HG03460 (cell line): ENCODE results near the gene C10orf67.
"Not testable (repeated sequence)": the region's sequence is repeated elsewhere in the genome, so short reads cannot be mapped to it uniquely, and the experiment has no call there.

Source experiments
- ATAC-seq: cut with Tn5 transposase; IDR thresholded peaks from one replicate; pipeline ENCODE4 v1.9.1; 2021; ENCODE audit not compliant: unreplicated experiment

The C10orf67 gene

GRCh38 chr10:23362879-23363792 is 18.5 kb upstream of the C10orf67 start:
- ATAC-seq, result peak; percentile 30

- ATAC-seq, result peak; percentile 51
Observed at GRCh38 chr10:23362069-23362830, 17.7 kb upstream of the C10orf67 start.

- no peak for ATAC-seq
Observed at GRCh38 chr10:23361665-23362064, 17.1 kb upstream of the C10orf67 start.

GRCh38 chr10:23359692-23360380 is 15.2 kb upstream of the C10orf67 start:
- no peak for ATAC-seq

GRCh38 chr10:23358357-23358756 is 13.8 kb upstream of the C10orf67 start:
- no peak for ATAC-seq

GRCh38 chr10:23354630-23355279 is 10.2 kb upstream of the C10orf67 start:
- no peak for ATAC-seq

GRCh38 chr10:23351926-23352519 is 7.4 kb upstream of the C10orf67 start:
- no peak for ATAC-seq

GRCh38 chr10:23350706-23351105 is 6.1 kb upstream of the C10orf67 start:
- not testable (repeated sequence) for ATAC-seq

GRCh38 chr10:23345861-23346260 is 1.3 kb upstream of the C10orf67 start:
- no peak for ATAC-seq

- no peak for ATAC-seq
Observed at GRCh38 chr10:23343591-23344240, 881 bp downstream of the C10orf67 start.

- no peak for ATAC-seq
Observed at GRCh38 chr10:23342213-23342884, 2.2 kb downstream of the C10orf67 start.

GRCh38 chr10:23341004-23341403 is 3.6 kb downstream of the C10orf67 start:
- no peak for ATAC-seq

- no peak for ATAC-seq
Observed at GRCh38 chr10:23340354-23340753, 4.2 kb downstream of the C10orf67 start.

- no peak for ATAC-seq
Observed at GRCh38 chr10:23338886-23339285, 5.7 kb downstream of the C10orf67 start.

- ATAC-seq, result no peak
Observed at GRCh38 chr10:23338155-23338828, 6.3 kb downstream of the C10orf67 start.

- ATAC-seq, result peak; percentile 42
Observed at GRCh38 chr10:23337616-23338015, 7.0 kb downstream of the C10orf67 start.

GRCh38 chr10:23331567-23332301 is 12.9 kb downstream of the C10orf67 start:
- no peak for ATAC-seq

GRCh38 chr10:23330948-23331347 is 13.6 kb downstream of the C10orf67 start:
- no peak for ATAC-seq
